Epithelial cell of prostate (primary cell): Measurements from ENCODE around the gene RTN4RL1.

ENCODE experiments used
- DNase-seq: peaks from one replicate; pipeline ENCODE4 v3.0.0-alpha.2; 2011; ENCODE audit warnings: low read depth, low spot score
- H3K27ac ChIP-seq: fragments of 450-650 bp; 2 replicates; pipeline ENCODE4 v1.5.1; 2017; ENCODE audit warnings: mild to moderate bottlenecking

RTN4RL1 gene

GRCh38 chr17:1937461-1937860 is 87.7 kb downstream of the RTN4RL1 start:
- no peak overlapping the region for H3K27ac ChIP-seq
- DNase-seq: no peak

- no peak for DNase-seq
- H3K27ac ChIP-seq: no peak overlapping the region
Measured at GRCh38 chr17:1936766-1937165, 88.4 kb downstream of the RTN4RL1 start.

DNA sequence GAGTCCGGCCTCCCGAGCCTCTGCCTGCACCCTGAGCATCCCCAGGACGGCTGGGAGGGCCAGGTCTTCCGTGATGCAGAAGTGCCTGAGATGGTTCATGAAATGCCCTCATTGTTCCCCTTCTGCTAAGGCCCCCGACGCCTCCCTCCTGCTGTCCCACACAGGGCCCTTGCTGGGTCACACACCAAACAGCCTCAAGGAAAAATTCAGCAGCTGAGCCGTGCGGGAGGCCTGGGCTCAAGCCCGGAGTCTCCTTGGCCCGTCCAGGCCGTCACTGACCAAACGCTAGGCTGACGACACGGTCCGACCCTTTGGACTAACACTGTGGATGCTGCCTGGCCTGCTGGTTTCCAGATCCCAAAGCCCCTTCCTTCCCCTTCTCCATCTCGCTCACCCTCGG is 90.2 kb downstream of the RTN4RL1 start:
- H3K27ac ChIP-seq: no peak overlapping the region
- no peak for DNase-seq

GRCh38 chr17:1933875-1934715 is 91.0 kb downstream of the RTN4RL1 start:
- no peak overlapping the region for H3K27ac ChIP-seq
- no peak for DNase-seq

DNA sequence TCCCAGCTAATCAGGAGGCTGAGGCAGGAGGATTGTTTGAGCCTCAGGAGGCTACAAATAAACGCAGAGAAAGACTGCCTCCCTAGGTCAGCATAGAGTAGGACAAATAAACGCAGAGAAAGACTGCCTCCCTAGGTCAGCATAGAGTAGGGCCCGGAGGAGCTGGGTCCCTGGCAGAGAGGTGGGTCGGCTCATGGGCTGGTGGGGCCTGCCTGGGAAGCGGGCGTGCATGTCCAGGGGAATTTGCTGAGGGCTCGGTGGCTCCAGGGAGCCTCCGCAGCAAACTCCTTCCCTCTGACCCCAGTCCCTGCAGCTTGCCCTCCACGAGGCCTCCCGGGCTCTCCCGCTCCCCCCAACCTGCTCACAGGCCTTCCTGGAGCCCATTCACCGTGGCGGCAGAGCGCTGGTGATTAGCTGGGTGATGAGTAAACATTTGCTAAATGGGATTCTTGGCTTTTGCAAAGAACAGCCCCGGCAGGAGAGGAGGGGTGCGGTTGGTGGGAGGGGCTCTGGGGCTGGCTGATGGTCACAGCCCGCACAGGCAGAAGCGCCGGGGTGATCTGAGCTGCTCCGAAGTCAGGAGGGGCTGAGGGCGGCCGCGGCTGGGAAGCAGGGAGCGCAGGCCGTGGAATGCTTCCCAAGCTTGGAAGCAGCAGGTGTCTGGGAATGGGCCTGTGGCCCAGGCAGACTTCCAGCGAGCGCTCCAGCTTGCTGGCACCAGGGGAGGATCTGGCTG is 93.1 kb downstream of the RTN4RL1 start:
- DNase-seq: no peak
- H3K27ac ChIP-seq: no peak overlapping the region

- DNase-seq: no peak
- no peak overlapping the region for H3K27ac ChIP-seq
Measured at GRCh38 chr17:1930337-1930645, 94.8 kb downstream of the RTN4RL1 start.

DNA sequence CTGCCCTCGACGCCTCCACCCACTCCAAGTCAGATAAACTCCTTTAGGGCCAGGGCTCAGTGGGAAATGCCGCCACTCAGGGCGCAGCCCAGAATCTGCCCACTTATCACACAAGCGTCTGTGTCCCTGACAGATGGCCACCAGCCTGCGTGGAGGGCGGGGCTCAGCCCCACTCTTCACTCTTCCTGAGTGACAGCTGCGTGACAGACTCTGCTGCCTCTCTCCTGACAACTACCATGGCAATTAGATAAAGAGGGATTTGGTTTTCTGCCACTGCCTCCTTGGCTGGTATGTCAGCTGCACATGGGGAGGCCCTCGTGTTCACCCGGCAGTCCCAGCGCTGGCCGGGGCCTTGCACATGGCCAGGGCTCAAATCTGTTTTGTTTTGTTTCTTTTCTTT is 96.2 kb downstream of the RTN4RL1 start:
- no peak for DNase-seq
- no peak overlapping the region for H3K27ac ChIP-seq

GRCh38 chr17:1920948-1921351 is 104.2 kb downstream of the RTN4RL1 start:
- H3K27ac ChIP-seq: no peak overlapping the region
- no peak for DNase-seq

DNA sequence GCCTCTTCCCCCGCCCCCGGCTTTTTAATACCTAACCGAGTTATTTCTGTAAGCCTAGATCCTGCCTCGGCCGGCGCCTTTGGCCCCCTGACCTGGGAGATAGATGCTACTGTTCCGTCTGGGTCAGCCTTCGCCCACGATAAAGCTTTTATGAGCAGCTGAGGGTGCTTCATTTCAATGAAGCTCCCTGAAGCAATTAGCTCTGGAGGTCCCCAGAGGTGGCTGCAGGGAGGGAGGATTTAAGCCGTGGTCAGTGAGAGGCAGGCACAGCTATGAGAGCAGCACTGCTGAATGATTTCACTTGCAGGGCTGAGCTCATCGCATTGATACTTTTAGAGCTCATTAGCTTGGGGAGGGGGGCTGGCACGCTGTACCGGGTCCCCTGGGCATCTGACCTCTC is 105.9 kb downstream of the RTN4RL1 start:
- DNase-seq: no peak
- no peak overlapping the region for H3K27ac ChIP-seq

DNA sequence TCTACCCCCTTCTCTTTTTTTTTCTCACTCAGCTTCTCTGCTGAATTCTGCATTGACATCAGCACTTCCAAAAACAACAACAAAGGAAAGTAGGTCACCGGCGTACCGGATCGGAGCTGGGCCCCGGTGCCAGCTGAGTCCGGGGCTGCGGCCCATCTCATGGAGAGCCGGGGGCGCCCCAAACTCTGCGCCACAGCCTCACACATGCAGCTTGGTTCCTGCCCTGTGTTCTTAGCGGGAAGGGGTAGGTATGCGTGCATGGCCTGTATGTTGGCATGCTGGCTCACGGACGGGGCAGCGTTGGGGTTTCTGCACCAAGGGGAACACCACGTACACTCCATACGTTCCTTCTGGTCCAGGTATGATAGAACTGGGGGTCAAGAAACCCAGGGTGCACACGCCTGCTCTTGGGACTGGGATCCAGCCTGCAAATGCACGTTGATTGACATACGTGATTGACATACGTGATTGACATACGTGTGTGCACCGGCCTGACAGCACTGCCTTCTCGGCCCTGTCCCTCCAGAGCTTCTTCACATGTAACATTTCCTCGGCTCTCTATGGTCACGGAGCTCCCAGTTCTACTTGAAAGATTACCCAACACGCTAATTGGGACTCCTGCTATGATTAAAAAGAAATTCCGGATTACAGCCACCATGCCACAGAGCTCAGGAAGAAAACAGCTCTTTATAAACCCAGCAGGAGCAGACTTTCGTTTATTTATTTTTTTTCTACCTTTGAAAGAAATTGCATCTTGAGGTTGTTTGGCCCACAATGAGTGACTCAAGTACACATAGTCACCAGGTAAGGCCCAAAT is 106.6 kb downstream of the RTN4RL1 start:
- no peak overlapping the region for H3K27ac ChIP-seq
- no peak for DNase-seq

- DNase-seq: no peak
- no peak overlapping the region for H3K27ac ChIP-seq
Measured at GRCh38 chr17:1916963-1917715, 108.0 kb downstream of the RTN4RL1 start.

- no peak for DNase-seq
- no peak overlapping the region for H3K27ac ChIP-seq
Measured at GRCh38 chr17:1916316-1916715, 108.8 kb downstream of the RTN4RL1 start.

GRCh38 chr17:1915889-1916288 is 109.2 kb downstream of the RTN4RL1 start:
- no peak for DNase-seq
- H3K27ac ChIP-seq: no peak overlapping the region

DNA sequence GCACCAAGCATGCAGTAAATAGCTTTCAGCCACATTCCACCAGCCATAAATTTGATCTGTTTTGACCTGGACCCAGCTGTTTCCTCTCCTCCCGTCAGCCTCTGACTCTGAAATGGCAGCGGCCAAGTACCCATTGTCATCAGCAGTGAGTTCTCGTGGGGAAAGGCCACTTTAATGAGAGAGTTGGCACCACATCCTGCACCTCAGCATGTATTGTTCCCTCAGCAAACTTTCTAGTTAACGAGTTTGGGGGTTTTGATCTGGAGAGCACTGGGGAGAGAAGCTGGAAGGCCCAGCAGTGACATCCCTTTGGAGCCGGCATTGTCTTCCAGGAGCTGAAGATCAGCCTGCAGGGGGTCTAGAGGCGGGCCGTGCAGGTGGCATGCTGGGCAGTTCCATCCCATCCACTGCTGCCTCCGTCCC is 110.5 kb downstream of the RTN4RL1 start:
- no peak overlapping the region for H3K27ac ChIP-seq
- no peak for DNase-seq

DNA sequence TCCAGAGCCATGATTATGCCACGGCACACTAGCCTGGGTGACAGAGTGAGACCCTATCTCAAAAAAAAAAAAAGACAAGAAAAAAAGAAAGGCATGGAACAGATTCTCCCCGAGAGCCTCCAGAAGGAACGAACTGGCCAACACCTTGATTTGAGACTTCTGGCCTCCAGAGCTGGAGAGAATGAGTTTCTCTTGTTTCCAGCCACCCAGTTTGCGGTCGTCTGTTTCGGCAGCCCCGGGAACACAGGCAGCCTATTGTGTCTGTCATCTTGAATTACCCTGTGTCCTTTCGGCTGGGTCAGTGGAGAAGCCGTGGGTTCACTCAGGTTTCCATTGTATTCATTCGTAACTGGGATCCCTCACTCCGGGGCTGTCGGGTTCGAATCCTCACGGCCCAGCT is 111.4 kb downstream of the RTN4RL1 start:
- no peak overlapping the region for H3K27ac ChIP-seq
- DNase-seq: no peak

GRCh38 chr17:1912146-1912545 is 113.0 kb downstream of the RTN4RL1 start:
- no peak for DNase-seq
- H3K27ac ChIP-seq: no peak overlapping the region

DNA sequence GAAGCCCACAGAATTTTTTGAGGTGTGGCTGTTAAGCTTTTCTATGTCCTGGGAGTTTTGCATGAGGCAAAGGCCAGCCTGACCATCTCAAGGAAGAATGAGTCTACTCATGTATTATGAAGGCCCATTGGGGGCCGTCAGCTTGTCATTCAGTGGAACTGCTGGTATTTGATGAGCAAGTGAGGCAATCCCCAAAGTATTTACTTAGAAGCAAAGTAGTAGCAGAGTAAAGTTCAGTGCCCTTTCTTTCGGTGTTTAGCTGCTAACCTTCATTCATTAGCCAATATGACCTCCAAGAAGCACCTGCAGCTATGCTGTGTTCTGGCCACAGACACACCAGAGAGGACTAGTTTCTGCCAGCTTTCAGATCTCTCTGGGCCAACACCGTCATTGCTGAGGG is 115.1 kb downstream of the RTN4RL1 start:
- DNase-seq: no peak
- no peak overlapping the region for H3K27ac ChIP-seq

GRCh38 chr17:1908699-1909309 is 116.3 kb downstream of the RTN4RL1 start:
- no peak for DNase-seq
- no peak overlapping the region for H3K27ac ChIP-seq

- no peak overlapping the region for H3K27ac ChIP-seq
- DNase-seq: no peak
Measured at GRCh38 chr17:1907909-1908698, 117.0 kb downstream of the RTN4RL1 start.
